B cell (primary cell): ENCODE results near the gene TEX28.

Experiments
- CTCF ChIP-seq: fragments of 200-600 bp; IDR thresholded peaks from one replicate; pipeline ENCODE4 v1.8.0; 2022; ENCODE audit warnings: antibody characterized with exemption, mild to moderate bottlenecking
- EZH2 ChIP-seq: IDR thresholded peaks from 2 replicates; pipeline ENCODE4 v1.6.1; 2012; ENCODE audit warnings: borderline replicate concordance, low read depth, mild to moderate bottlenecking, moderate library complexity, low read length; ENCODE audit not compliant: insufficient read depth, poor library complexity, severe bottlenecking

- TF ChIP-seq CTCF (no peak), EZH2 (no peak)
These were observed 5.9 kb upstream of the TEX28 start for GRCh38 chrX:154300816-154301215.
